ENCODE measurements around the gene PLCH1. TPM values are rescaled to one million over a fixed set of nuclear protein-coding genes. Genes with fewer than 3 reads are reported as not detected.
"Not testable (repeated sequence)": the region's sequence is repeated elsewhere in the genome, so short reads cannot be mapped to it uniquely, and the experiment has no call there.

Gene PLCH1
- total RNA-seq, 2 donors from 2014 or later = 12.0 to 12.4 TPM

- H3K27ac ChIP-seq (ENCODE audit: low read depth, low read length) = no peak overlapping the region
- peaks cover 11% of the 10 kb centered on the region for H3K36me3 Mint-ChIP-seq (ENCODE audit: low read depth)
- TF ChIP-seq, protein P1, sequence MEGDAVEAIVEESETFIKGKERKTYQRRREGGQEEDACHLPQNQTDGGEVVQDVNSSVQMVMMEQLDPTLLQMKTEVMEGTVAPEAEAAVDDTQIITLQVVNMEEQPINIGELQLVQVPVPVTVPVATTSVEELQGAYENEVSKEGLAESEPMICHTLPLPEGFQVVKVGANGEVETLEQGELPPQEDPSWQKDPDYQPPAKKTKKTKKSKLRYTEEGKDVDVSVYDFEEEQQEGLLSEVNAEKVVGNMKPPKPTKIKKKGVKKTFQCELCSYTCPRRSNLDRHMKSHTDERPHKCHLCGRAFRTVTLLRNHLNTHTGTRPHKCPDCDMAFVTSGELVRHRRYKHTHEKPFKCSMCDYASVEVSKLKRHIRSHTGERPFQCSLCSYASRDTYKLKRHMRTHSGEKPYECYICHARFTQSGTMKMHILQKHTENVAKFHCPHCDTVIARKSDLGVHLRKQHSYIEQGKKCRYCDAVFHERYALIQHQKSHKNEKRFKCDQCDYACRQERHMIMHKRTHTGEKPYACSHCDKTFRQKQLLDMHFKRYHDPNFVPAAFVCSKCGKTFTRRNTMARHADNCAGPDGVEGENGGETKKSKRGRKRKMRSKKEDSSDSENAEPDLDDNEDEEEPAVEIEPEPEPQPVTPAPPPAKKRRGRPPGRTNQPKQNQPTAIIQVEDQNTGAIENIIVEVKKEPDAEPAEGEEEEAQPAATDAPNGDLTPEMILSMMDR (conservative IDR thresholded peaks at IDR 0.05) = no peak
- H3K4me1 ChIP-seq (ENCODE audit: control insufficient read depth, insufficient read depth, low read length) = no peaks in the 10 kb centered on the region
- no peaks in the 10 kb centered on the region for H3K9me3 ChIP-seq (ENCODE audit: control insufficient read depth, low read length)
- no peak overlapping the region for H3K9ac ChIP-seq (ENCODE audit: extremely low read depth, low read length, poor library complexity, severe bottlenecking)
- peaks cover 4% of the 10 kb centered on the region for H3K27me3 Mint-ChIP-seq (ENCODE audit: insufficient read depth)
- WGBS, 2 experiments (ENCODE audit: insufficient coverage in 1 of 2, insufficient read length in 1 of 2) = 91 to 95% methylated on average over 3 to 4 of the region's 4 CpGs
- H3K4me3 Mint-ChIP-seq = no peak overlapping the region
- DNase-seq = no peak
- no peak overlapping the region for H3K27ac Mint-ChIP-seq
- H3K9me3 Mint-ChIP-seq = peaks cover 27% of the 10 kb centered on the region
- H3K27me3 ChIP-seq (ENCODE audit: control insufficient read depth, insufficient read depth, low read length, poor library complexity, severe bottlenecking) = no peaks in the 10 kb centered on the region
- H3K36me3 ChIP-seq (ENCODE audit: control insufficient read depth, insufficient read depth, low read length) = no peaks in the 10 kb centered on the region
- no peak overlapping the region for H3K4me3 ChIP-seq (ENCODE audit: low read length)
- H3K4me1 Mint-ChIP-seq = peaks cover 18% of the 10 kb centered on the region
These were observed 115.8 kb downstream of the PLCH1 start for GRCh38 chr3:155629056-155629455.

DNA sequence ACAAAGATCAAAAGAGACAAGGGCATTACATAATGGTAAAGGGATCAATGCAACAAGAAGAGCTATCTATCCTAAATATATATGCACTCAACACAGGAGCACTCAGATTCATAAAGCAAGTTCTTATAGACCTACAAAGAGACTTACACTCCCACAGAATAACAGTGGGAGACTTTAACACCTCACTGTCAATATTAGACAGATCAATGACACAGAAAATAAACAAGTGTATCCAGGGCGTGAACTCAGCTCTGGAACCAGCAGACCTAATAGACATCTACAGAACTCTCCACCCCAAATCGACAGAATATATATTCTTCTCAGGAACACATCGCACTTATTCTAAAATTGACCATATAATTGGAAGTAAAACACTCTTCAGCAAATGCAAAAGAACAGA, 122.2 kb downstream of the PLCH1 start:
- H3K4me1 ChIP-seq (ENCODE audit: control insufficient read depth, insufficient read depth, low read length); H3K4me3 ChIP-seq (ENCODE audit: low read length); DNase-seq; H3K27me3 Mint-ChIP-seq (ENCODE audit: insufficient read depth); H3K36me3 ChIP-seq (ENCODE audit: control insufficient read depth, insufficient read depth, low read length); H3K27ac Mint-ChIP-seq; H3K9ac ChIP-seq (ENCODE audit: extremely low read depth, low read length, poor library complexity, severe bottlenecking); H3K27ac ChIP-seq (ENCODE audit: low read depth, low read length); H3K27me3 ChIP-seq (ENCODE audit: control insufficient read depth, insufficient read depth, low read length, poor library complexity, severe bottlenecking); H3K4me3 Mint-ChIP-seq: not testable (repeated sequence)
- Mint-ChIP-seq H3K9me3 (peaks cover 38% of the 10 kb centered on the region), H3K4me1 (peaks cover 39% of the 10 kb centered on the region), H3K36me3 (ENCODE audit: low read depth) (peaks cover 15% of the 10 kb centered on the region)
- peaks cover 13% of the 10 kb centered on the region for H3K9me3 ChIP-seq (ENCODE audit: control insufficient read depth, low read length)
- 75% methylated on average over 3 of the region's 3 CpGs; no CpG with 5 or more reads in 1 of the 2 experiments for WGBS, 2 experiments (ENCODE audit: insufficient coverage in 1 of 2, insufficient read length in 1 of 2)

DNA sequence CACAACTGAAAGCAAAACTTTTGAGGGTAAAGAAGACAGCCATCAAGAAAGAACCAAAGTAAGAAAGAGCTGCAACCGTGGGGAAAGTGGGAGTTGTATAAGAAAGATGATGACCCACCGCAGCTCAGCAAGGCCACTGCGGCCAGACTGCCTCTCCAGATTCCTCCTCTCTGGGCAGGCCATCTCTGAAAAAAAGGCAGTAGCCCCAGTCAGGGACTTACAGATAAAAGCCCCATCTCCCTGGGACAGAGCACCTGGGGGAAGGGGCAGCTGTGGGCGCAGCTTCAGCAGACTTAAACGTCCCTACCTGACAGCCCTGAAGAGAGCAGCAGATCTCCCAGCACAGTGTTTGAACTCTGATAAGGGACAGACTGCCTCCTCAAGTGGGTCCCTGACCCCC, 124.3 kb downstream of the PLCH1 start:
- H3K4me1 ChIP-seq (ENCODE audit: control insufficient read depth, insufficient read depth, low read length); H3K4me3 Mint-ChIP-seq; H3K36me3 ChIP-seq (ENCODE audit: control insufficient read depth, insufficient read depth, low read length); H3K9ac ChIP-seq (ENCODE audit: extremely low read depth, low read length, poor library complexity, severe bottlenecking); H3K27me3 ChIP-seq (ENCODE audit: control insufficient read depth, insufficient read depth, low read length, poor library complexity, severe bottlenecking); H3K27me3 Mint-ChIP-seq (ENCODE audit: insufficient read depth); H3K27ac ChIP-seq (ENCODE audit: low read depth, low read length): not testable (repeated sequence)
- peak; percentile 62 for DNase-seq
- H3K36me3 Mint-ChIP-seq (ENCODE audit: low read depth) = peaks cover 12% of the 10 kb centered on the region
- 55 to 76% methylated on average over 2 to 5 of the region's 5 CpGs for WGBS, 2 experiments (ENCODE audit: insufficient coverage in 1 of 2, insufficient read length in 1 of 2)
- H3K9me3 Mint-ChIP-seq = peaks cover 34% of the 10 kb centered on the region
- Histone ChIP-seq H3K9me3 (ENCODE audit: control insufficient read depth, low read length) (peaks cover 34% of the 10 kb centered on the region), H3K4me3 (ENCODE audit: low read length) (peak overlapping the region; percentile 33)
- H3K27ac Mint-ChIP-seq = peak overlapping the region; percentile 2
- peaks cover 39% of the 10 kb centered on the region for H3K4me1 Mint-ChIP-seq

GRCh38 chr3:155619118-155619915, 125.6 kb downstream of the PLCH1 start:
- Histone ChIP-seq H3K9me3 (ENCODE audit: control insufficient read depth, low read length) (peaks cover 46% of the 10 kb centered on the region), H3K27me3 (ENCODE audit: control insufficient read depth, insufficient read depth, low read length, poor library complexity, severe bottlenecking) (no peaks in the 10 kb centered on the region), H3K4me3 (ENCODE audit: low read length) (peak overlapping the region; percentile 46), H3K36me3 (ENCODE audit: control insufficient read depth, insufficient read depth, low read length) (no peaks in the 10 kb centered on the region), H3K9ac (ENCODE audit: extremely low read depth, low read length, poor library complexity, severe bottlenecking) (no peak overlapping the region), H3K4me1 (ENCODE audit: control insufficient read depth, insufficient read depth, low read length) (peaks cover 3% of the 10 kb centered on the region), H3K27ac (ENCODE audit: low read depth, low read length) (peak overlapping the region; percentile 36)
- DNase-seq = peak; percentile 72
- H3K4me1 Mint-ChIP-seq = peaks cover 39% of the 10 kb centered on the region
- peaks cover 16% of the 10 kb centered on the region for H3K36me3 Mint-ChIP-seq (ENCODE audit: low read depth)
- H3K27me3 Mint-ChIP-seq (ENCODE audit: insufficient read depth) = peaks cover 1% of the 10 kb centered on the region
- H3K9me3 Mint-ChIP-seq = peaks cover 34% of the 10 kb centered on the region
- H3K4me3 Mint-ChIP-seq = no peak overlapping the region
- peak overlapping the region; percentile 78 for H3K27ac Mint-ChIP-seq
- TF ChIP-seq, protein P1 (conservative IDR thresholded peaks at IDR 0.05) = no peak
